K562 (cell line): ENCODE data around the gene UBAP1L. TPM values are rescaled to one million over a fixed set of nuclear protein-coding genes. Genes with fewer than 3 reads are reported as not detected.

ENCODE experiments used
- ATAC-seq: fragments of 200-7000 bp; cut with Tn5 transposase; 3 replicates; pipeline ENCODE4 v1.9.1; 2020; ENCODE audit warnings: moderate library complexity
- BruUV-seq: library from RNA; stranded (reverse); fragments of 400-500 nt; replicated peaks from 2 replicates; lab custom pipeline; 2021; lab: Mats Ljungman, UMichigan
- CTCF ChIA-PET: fragments of 300-600 bp; formaldehyde crosslinking; extraction: SDS; loops from one replicate; lab custom pipeline; 2021; ENCODE audit warnings: low intra/inter-chr PET ratio; lab: Yijun Ruan, JAX
- POLR2A ChIA-PET: fragments of 300-600, 350-650 bp; sonication (Branson Sonifier 250); formaldehyde crosslinking; extraction: SDS; loops from one replicate; lab custom pipeline; 2021; ENCODE audit warnings: antibody characterized with exemption, inconsistent platforms; lab: Yijun Ruan, JAX
- DNase-seq, 4 experiments: peaks; one replicate each; pipeline versions ENCODE4 v3.0.0 to v3.0.0-alpha.2; 2011 to 2018; ENCODE audit warnings: low spot score in 3 of 4, mixed read lengths in 3 of 4; ENCODE audit errors: extremely low read depth in 1 of 4
- FAIRE-seq: peaks from 2 replicates; lab custom pipeline; 2011; peaks lifted over from hg19 to GRCh38; lab: Jason Lieb, UNC
- H2AFZ ChIP-seq: 2 replicates; pipeline ENCODE4 v1.6.0; 2011; ENCODE audit warnings: low read depth, low read length, control low read depth, inconsistent platforms
- H3K27ac ChIP-seq: fragments of 200-600 bp; 3 replicates; pipeline ENCODE4 v1.8.0; 2011; ENCODE audit warnings: low read depth, mild to moderate bottlenecking, control low read depth, inconsistent platforms, low read length, moderate library complexity, mixed read lengths; ENCODE audit errors: extremely low read depth
- H3K27me3 ChIP-seq, 2 experiments: fragments of 300-600 bp in 1 of 2; 2 replicates in 1 of 2; 3 replicates in 1 of 2; pipeline versions ENCODE4 v1.6.0 to v1.8.0; 2011; ENCODE audit warnings: inconsistent platforms in 2 of 2, low read length in 2 of 2, mild to moderate bottlenecking in 1 of 2, mixed read lengths in 1 of 2, moderate library complexity in 1 of 2; ENCODE audit not compliant: control insufficient read depth in 2 of 2, insufficient read depth in 2 of 2
- H3K36me3 ChIP-seq: fragments of 300-600 bp; 3 replicates; pipeline ENCODE4 v1.8.0; 2011; ENCODE audit warnings: mild to moderate bottlenecking, low read length, inconsistent platforms; ENCODE audit not compliant: control insufficient read depth, insufficient read depth
- H3K4me1 ChIP-seq, 2 experiments: fragments of 200-600 bp in 1 of 2; replicated peaks in 1 of 2; 2 replicates in 1 of 2; 3 replicates in 1 of 2; pipeline versions ENCODE4 v1.5.1 to v1.8.0; 2011; ENCODE audit warnings: inconsistent platforms in 2 of 2, low read length in 2 of 2, mild to moderate bottlenecking in 1 of 2, mixed read lengths in 1 of 2, moderate library complexity in 1 of 2; ENCODE audit not compliant: control insufficient read depth in 2 of 2, insufficient read depth in 2 of 2
- H3K4me2 ChIP-seq: 2 replicates; pipeline ENCODE4 v1.6.1; 2011; ENCODE audit warnings: low read length, control low read depth, inconsistent platforms, mixed read lengths; ENCODE audit not compliant: insufficient read depth
- H3K4me3 ChIP-seq: fragments of 200-600 bp; sonication (generic), shearing (Covaris generic); 2 replicates; pipeline ENCODE4 v1.5.1; 2016; ENCODE audit warnings: control low read depth, inconsistent platforms
- H3K79me2 ChIP-seq: fragments of 200-600 bp; 3 replicates; pipeline ENCODE4 v1.8.0; 2011; ENCODE audit warnings: low read length, inconsistent platforms; ENCODE audit not compliant: control insufficient read depth, insufficient read depth
- H3K9ac ChIP-seq, 2 experiments: 2 replicates each; pipeline versions ENCODE4 v1.6.0 to v1.6.1; 2011; ENCODE audit warnings: low read depth in 2 of 2, low read length in 2 of 2, control low read depth in 1 of 2, inconsistent platforms in 1 of 2, mild to moderate bottlenecking in 1 of 2, mixed read lengths in 1 of 2; ENCODE audit not compliant: insufficient read depth in 1 of 2
- H3K9me1 ChIP-seq: one replicate; pipeline ENCODE4 v1.6.0; 2011; ENCODE audit warnings: inconsistent platforms, mild to moderate bottlenecking, low read length, moderate library complexity; ENCODE audit not compliant: control insufficient read depth, insufficient read depth
- H3K9me3 ChIP-seq: replicated peaks from 2 replicates; pipeline ENCODE4 v1.5.1; 2011; ENCODE audit warnings: low read depth, low read length, inconsistent platforms; ENCODE audit not compliant: control insufficient read depth, insufficient read depth
- H4K20me1 ChIP-seq: replicated peaks from 2 replicates; pipeline ENCODE4 v1.6.1; 2011; ENCODE audit warnings: low read length, inconsistent platforms, mixed read lengths; ENCODE audit not compliant: control insufficient read depth, insufficient read depth
- HDGF ChIP-seq: fragments of 450-650 bp; IDR thresholded peaks from 2 replicates; pipeline ENCODE4 v1.6.1; 2016
- HMGXB4 ChIP-seq: sonication (generic); formaldehyde crosslinking; IDR thresholded peaks from 2 replicates; pipeline ENCODE4 v1.8.1; 2023; ENCODE audit warnings: mild to moderate bottlenecking, missing genetic modification reagents
- HNRNPH1 ChIP-seq: fragments of 200-400 bp; formaldehyde crosslinking; optimal IDR thresholded peaks from 2 replicates; pipeline ENCODE3; 2017; ENCODE audit warnings: low read depth, mild to moderate bottlenecking, low read length, moderate library complexity
- ZBTB8A ChIP-seq: fragments of 450-650 bp; IDR thresholded peaks from 2 replicates; pipeline ENCODE4 v1.6.1; 2018; ENCODE audit warnings: mild to moderate bottlenecking, moderate library complexity; ENCODE audit not compliant: partially characterized antibody
- WGBS: fragments of 100-300 bp; shearing (Covaris generic); methylation state at CpG from one replicate; pipeline ENCODE4 v1.1.6; 2016; ENCODE audit warnings: low coverage, mixed read lengths; ENCODE audit not compliant: insufficient coverage; ENCODE audit errors: missing lambda C conversion rate; 5-methylcytosine and 5-hydroxymethylcytosine counted together
- in situ Hi-C: fragments of 300-500 bp; cut with MboI; formaldehyde crosslinking; loops from 4 replicates; pipeline ENCODE4 v1.15.0; 2018; ENCODE audit warnings: inconsistent platforms, mixed read lengths
- intact Hi-C: fragments of 100-400 bp; cut with micrococcal nuclease; formaldehyde crosslinking; loops from 2 replicates; pipeline ENCODE4 v1.14.2; 2022
- polyA plus RNA-seq, 8 experiments: library from polyadenylated mRNA; depleted of rRNA in 4 of 8; stranded (reverse) in 5 of 8; unstranded in 3 of 8; fragments of >200 nt; fragmentation: Nextera tagmentation in 2 of 8; fragmentation: Illumina TruSeq in 1 of 8; extraction: Ambion mirVana in 2 of 8; extraction: Trizol in 1 of 8; gene quantifications; 2 replicates each; pipeline versions ENCODE4 v1.2.1 to v1.2.3, GENCODE V29; 2011 to 2014; ENCODE audit warnings: inconsistent platforms in 1 of 8, missing spikeins in 1 of 8
- total RNA-seq, 7 experiments: library from RNA; depleted of rRNA in 6 of 7; stranded (reverse); fragments of >200 nt in 6 of 7; fragmentation: Illumina TruSeq in 2 of 7; extraction: Trizol in 2 of 7; gene quantifications; 2 replicates each; pipeline versions ENCODE4 v1.2.1 to v1.2.3, GENCODE V29; 2011 to 2021; ENCODE audit warnings: low replicate concordance in 1 of 7
- TF ChIP-seq, protein P1 (sequence below): sonication (generic); formaldehyde crosslinking; IDR thresholded peaks from 2 replicates; pipeline ENCODE4 v1.8.1; 2023; ENCODE audit warnings: missing genetic modification reagents, mild to moderate bottlenecking, borderline replicate concordance

Gene UBAP1L
- total and polyA plus RNA-seq, 9 of the 15 experiments (the other 6 are each of a cell fraction or from before 2014, with no cell fraction given), result 0.16 to 0.71 (median 0.41) TPM; not detected in 2

- Histone ChIP-seq H3K9me1 (no peaks in the 10 kb centered on the region), H3K4me1 (no peaks in the 10 kb centered on the region), H3K9ac (no peak overlapping the region), H3K27me3 (no peaks in the 10 kb centered on the region), H3K9me3 (no peaks in the 10 kb centered on the region), H3K79me2 (no peaks in the 10 kb centered on the region), H3K27ac (no peak overlapping the region), H3K4me2 (no peak overlapping the region), H3K4me3 (no peak overlapping the region), H3K36me3 (peaks cover 49% of the 10 kb centered on the region), H2AFZ (no peak overlapping the region), H4K20me1 (no peaks in the 10 kb centered on the region)
- in situ Hi-C loops (no loop called here), intact Hi-C loops (no loop called here)
- CTCF ChIA-PET, result no interaction called here
- DNase-seq (no peak), ATAC-seq (no peak), FAIRE-seq (no peak)
- TF ChIP-seq ZBTB8A (no peak), HMGXB4 (no peak), HDGF (no peak), HNRNPH1 (no peak)
- TF ChIP-seq, protein P1, sequence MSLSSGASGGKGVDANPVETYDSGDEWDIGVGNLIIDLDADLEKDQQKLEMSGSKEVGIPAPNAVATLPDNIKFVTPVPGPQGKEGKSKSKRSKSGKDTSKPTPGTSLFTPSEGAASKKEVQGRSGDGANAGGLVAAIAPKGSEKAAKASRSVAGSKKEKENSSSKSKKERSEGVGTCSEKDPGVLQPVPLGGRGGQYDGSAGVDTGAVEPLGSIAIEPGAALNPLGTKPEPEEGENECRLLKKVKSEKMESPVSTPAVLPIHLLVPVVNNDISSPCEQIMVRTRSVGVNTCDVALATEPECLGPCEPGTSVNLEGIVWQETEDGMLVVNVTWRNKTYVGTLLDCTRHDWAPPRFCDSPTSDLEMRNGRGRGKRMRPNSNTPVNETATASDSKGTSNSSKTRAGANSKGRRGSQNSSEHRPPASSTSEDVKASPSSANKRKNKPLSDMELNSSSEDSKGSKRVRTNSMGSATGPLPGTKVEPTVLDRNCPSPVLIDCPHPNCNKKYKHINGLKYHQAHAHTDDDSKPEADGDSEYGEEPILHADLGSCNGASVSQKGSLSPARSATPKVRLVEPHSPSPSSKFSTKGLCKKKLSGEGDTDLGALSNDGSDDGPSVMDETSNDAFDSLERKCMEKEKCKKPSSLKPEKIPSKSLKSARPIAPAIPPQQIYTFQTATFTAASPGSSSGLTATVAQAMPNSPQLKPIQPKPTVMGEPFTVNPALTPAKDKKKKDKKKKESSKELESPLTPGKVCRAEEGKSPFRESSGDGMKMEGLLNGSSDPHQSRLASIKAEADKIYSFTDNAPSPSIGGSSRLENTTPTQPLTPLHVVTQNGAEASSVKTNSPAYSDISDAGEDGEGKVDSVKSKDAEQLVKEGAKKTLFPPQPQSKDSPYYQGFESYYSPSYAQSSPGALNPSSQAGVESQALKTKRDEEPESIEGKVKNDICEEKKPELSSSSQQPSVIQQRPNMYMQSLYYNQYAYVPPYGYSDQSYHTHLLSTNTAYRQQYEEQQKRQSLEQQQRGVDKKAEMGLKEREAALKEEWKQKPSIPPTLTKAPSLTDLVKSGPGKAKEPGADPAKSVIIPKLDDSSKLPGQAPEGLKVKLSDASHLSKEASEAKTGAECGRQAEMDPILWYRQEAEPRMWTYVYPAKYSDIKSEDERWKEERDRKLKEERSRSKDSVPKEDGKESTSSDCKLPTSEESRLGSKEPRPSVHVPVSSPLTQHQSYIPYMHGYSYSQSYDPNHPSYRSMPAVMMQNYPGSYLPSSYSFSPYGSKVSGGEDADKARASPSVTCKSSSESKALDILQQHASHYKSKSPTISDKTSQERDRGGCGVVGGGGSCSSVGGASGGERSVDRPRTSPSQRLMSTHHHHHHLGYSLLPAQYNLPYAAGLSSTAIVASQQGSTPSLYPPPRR (CRISPR knock-in tag), result no peak
- WGBS, result 79% methylated on average over 1 of the region's 1 CpG
- BruUV-seq, result no TSS peak
- POLR2A ChIA-PET, result interaction anchor here (0.6 to 2.0 kb wide), 2 partner anchors 10 to 88 kb away, joined by 3 to 5 read pairs; no protein-coding TSS in a partner anchor
Observed at GRCh38 chr15:65164139-65164538, 49.1 kb upstream of the UBAP1L start.
